ENCODE results near the gene FBXL13. TPM values are rescaled to one million over a fixed set of nuclear protein-coding genes. Genes with fewer than 3 reads are reported as not detected.
"Not testable (repeated sequence)": the region's sequence is repeated elsewhere in the genome, so short reads cannot be mapped to it uniquely, and the experiment has no call there.

The FBXL13 gene
- total and polyA plus RNA-seq, 5 donors: 0.07 to 1.3 (median 0.68) TPM

- Histone ChIP-seq H3K27me3 (ENCODE audit: control insufficient read depth, insufficient read depth) (no peaks in the 10 kb centered on the region), H3K4me3 (ENCODE audit: low read length) (no peak overlapping the region), H3K9me3 (ENCODE audit: control insufficient read depth, low read length) (no peaks in the 10 kb centered on the region), H3K27ac (ENCODE audit: low read length) (no peak overlapping the region), H3K4me1 (ENCODE audit: control insufficient read depth, insufficient read depth, low read length) (peaks cover 1% of the 10 kb centered on the region)
- DNase-seq: no peak
- WGBS: 95% methylated on average over 2 of the region's 2 CpGs
- ATAC-seq: no peak
- intact Hi-C loops (cut with DNase I): no loop called here
Measured at GRCh38 chr7:102981451-102981850, 93.1 kb downstream of the FBXL13 start.

GRCh38 chr7:102979670-102980069, 94.9 kb downstream of the FBXL13 start:
- no peak for ATAC-seq
- intact Hi-C loops (cut with DNase I): no loop called here
- no peak for DNase-seq
- H3K27me3 ChIP-seq (ENCODE audit: control insufficient read depth, insufficient read depth): no peaks in the 10 kb centered on the region
- peaks cover 1% of the 10 kb centered on the region for H3K4me1 ChIP-seq (ENCODE audit: control insufficient read depth, insufficient read depth, low read length)
- H3K9me3 ChIP-seq (ENCODE audit: control insufficient read depth, low read length): no peaks in the 10 kb centered on the region
- H3K4me3 ChIP-seq (ENCODE audit: low read length): no peak overlapping the region
- no peak overlapping the region for H3K27ac ChIP-seq (ENCODE audit: low read length)

- intact Hi-C loops (cut with DNase I): no loop called here
- Histone ChIP-seq H3K27ac (ENCODE audit: low read length) (no peak overlapping the region), H3K4me1 (ENCODE audit: control insufficient read depth, insufficient read depth, low read length) (peaks cover 1% of the 10 kb centered on the region), H3K4me3 (ENCODE audit: low read length) (no peak overlapping the region), H3K27me3 (ENCODE audit: control insufficient read depth, insufficient read depth) (no peaks in the 10 kb centered on the region), H3K9me3 (ENCODE audit: control insufficient read depth, low read length) (no peaks in the 10 kb centered on the region)
- DNase-seq (peak; percentile 68 to 79 (median 69)), ATAC-seq (no peak)
- 71% methylated on average over 6 of the region's 6 CpGs for WGBS
Measured at GRCh38 chr7:102978284-102978683, 96.3 kb downstream of the FBXL13 start.

- H3K27me3 ChIP-seq (ENCODE audit: control insufficient read depth, insufficient read depth); H3K9me3 ChIP-seq (ENCODE audit: control insufficient read depth, low read length); ATAC-seq; H3K4me1 ChIP-seq (ENCODE audit: control insufficient read depth, insufficient read depth, low read length); H3K4me3 ChIP-seq (ENCODE audit: low read length); intact Hi-C loops (cut with DNase I); H3K27ac ChIP-seq (ENCODE audit: low read length); DNase-seq: not testable (repeated sequence)
- 89% methylated on average over 3 of the region's 4 CpGs for WGBS
Measured at GRCh38 chr7:102977586-102977985, 97.0 kb downstream of the FBXL13 start.

GRCh38 chr7:102976493-102976892, 98.1 kb downstream of the FBXL13 start:
- DNase-seq (no peak), ATAC-seq (no peak)
- Histone ChIP-seq H3K4me1 (ENCODE audit: control insufficient read depth, insufficient read depth, low read length) (no peaks in the 10 kb centered on the region), H3K9me3 (ENCODE audit: control insufficient read depth, low read length) (no peaks in the 10 kb centered on the region), H3K4me3 (ENCODE audit: low read length) (no peak overlapping the region), H3K27me3 (ENCODE audit: control insufficient read depth, insufficient read depth) (no peaks in the 10 kb centered on the region), H3K27ac (ENCODE audit: low read length) (no peak overlapping the region)
- 86% methylated on average over 8 of the region's 8 CpGs for WGBS
- intact Hi-C loops (cut with DNase I): no loop called here

GRCh38 chr7:102975854-102976253, 98.7 kb downstream of the FBXL13 start:
- no peaks in the 10 kb centered on the region for H3K4me1 ChIP-seq (ENCODE audit: control insufficient read depth, insufficient read depth, low read length)
- intact Hi-C loops (cut with DNase I): no loop called here
- WGBS: 83% methylated on average over 8 of the region's 8 CpGs

GRCh38 chr7:102974366-102975236, 100.0 kb downstream of the FBXL13 start:
- WGBS: 88% methylated on average over 15 of the region's 15 CpGs
- no peak for ATAC-seq
- intact Hi-C loops (cut with DNase I): no loop called here
- no peak overlapping the region for H3K27ac ChIP-seq (ENCODE audit: low read length)
- H3K4me3 ChIP-seq (ENCODE audit: low read length): no peak overlapping the region
- no peaks in the 10 kb centered on the region for H3K9me3 ChIP-seq (ENCODE audit: control insufficient read depth, low read length)
- no peaks in the 10 kb centered on the region for H3K27me3 ChIP-seq (ENCODE audit: control insufficient read depth, insufficient read depth)
- no peaks in the 10 kb centered on the region for H3K4me1 ChIP-seq (ENCODE audit: control insufficient read depth, insufficient read depth, low read length)
- no peak for DNase-seq

More at GRCh38 chr7:102975854-102976253, 98.7 kb downstream of the FBXL13 start:
- Histone ChIP-seq H3K4me3 (ENCODE audit: low read length) (no peak overlapping the region), H3K9me3 (ENCODE audit: control insufficient read depth, low read length) (no peaks in the 10 kb centered on the region), H3K27ac (ENCODE audit: low read length) (no peak overlapping the region), H3K27me3 (ENCODE audit: control insufficient read depth, insufficient read depth) (no peaks in the 10 kb centered on the region)
- DNase-seq (no peak), ATAC-seq (no peak)

GRCh38 chr7:102973096-102973802, 101.3 kb downstream of the FBXL13 start:
- 89% methylated on average over 23 of the region's 23 CpGs for WGBS
- no peak overlapping the region for H3K27ac ChIP-seq (ENCODE audit: low read length)
- H3K4me1 ChIP-seq (ENCODE audit: control insufficient read depth, insufficient read depth, low read length): no peaks in the 10 kb centered on the region
- ATAC-seq (no peak), DNase-seq (peak in 2 of 3 donors; percentile 32 to 35)
- intact Hi-C loops (cut with DNase I): no loop called here
- no peaks in the 10 kb centered on the region for H3K27me3 ChIP-seq (ENCODE audit: control insufficient read depth, insufficient read depth)
- no peak overlapping the region for H3K4me3 ChIP-seq (ENCODE audit: low read length)
- no peaks in the 10 kb centered on the region for H3K9me3 ChIP-seq (ENCODE audit: control insufficient read depth, low read length)

GRCh38 chr7:102967798-102968197, 106.8 kb downstream of the FBXL13 start:
- Histone ChIP-seq H3K4me1 (ENCODE audit: control insufficient read depth, insufficient read depth, low read length) (no peaks in the 10 kb centered on the region), H3K9me3 (ENCODE audit: control insufficient read depth, low read length) (no peaks in the 10 kb centered on the region), H3K27me3 (ENCODE audit: control insufficient read depth, insufficient read depth) (no peaks in the 10 kb centered on the region), H3K27ac (ENCODE audit: low read length) (no peak overlapping the region), H3K4me3 (ENCODE audit: low read length) (no peak overlapping the region)
- intact Hi-C loops (cut with DNase I): no loop called here
- no peak for DNase-seq
- no peak for ATAC-seq

- WGBS: 49% methylated on average over 2 of the region's 2 CpGs
- Histone ChIP-seq H3K4me1 (ENCODE audit: control insufficient read depth, insufficient read depth, low read length) (no peaks in the 10 kb centered on the region), H3K4me3 (ENCODE audit: low read length) (no peak overlapping the region), H3K27ac (ENCODE audit: low read length) (no peak overlapping the region), H3K27me3 (ENCODE audit: control insufficient read depth, insufficient read depth) (no peaks in the 10 kb centered on the region), H3K9me3 (ENCODE audit: control insufficient read depth, low read length) (no peaks in the 10 kb centered on the region)
- ATAC-seq: no peak
- intact Hi-C loops (cut with DNase I): no loop called here
- no peak for DNase-seq
Measured at GRCh38 chr7:102966465-102966864, 108.1 kb downstream of the FBXL13 start.

- H3K27ac ChIP-seq (ENCODE audit: low read length); DNase-seq; H3K27me3 ChIP-seq (ENCODE audit: control insufficient read depth, insufficient read depth); intact Hi-C loops (cut with DNase I); H3K4me1 ChIP-seq (ENCODE audit: control insufficient read depth, insufficient read depth, low read length); H3K4me3 ChIP-seq (ENCODE audit: low read length); H3K9me3 ChIP-seq (ENCODE audit: control insufficient read depth, low read length); ATAC-seq: not testable (repeated sequence)
- 60% methylated on average over 1 of the region's 2 CpGs for WGBS
Measured at GRCh38 chr7:102961993-102962392, 112.6 kb downstream of the FBXL13 start.
